Gastrocnemius medialis (tissue), 4 donors: ENCODE measurements around the gene PEX12. TPM values are rescaled to one million over a fixed set of nuclear protein-coding genes. Genes with fewer than 3 reads are reported as not detected.

Source experiments
- ATAC-seq, 2 donors: fragments of 150-250 bp; one replicate each; pipeline ENCODE4 v1.9.1; 2016
- DNase-seq, 2 donors: peaks; one replicate each; pipeline ENCODE4 v3.0.0-alpha.2; 2019
- H3K27ac ChIP-seq, 4 donors: fragments of 200-600 bp; sonication (generic); 1 replicate in 1 of 4; 2 replicates in 3 of 4; pipeline ENCODE4 v1.5.1; 2016 to 2018; ENCODE audit warnings: mild to moderate bottlenecking in 2 of 4, moderate library complexity in 1 of 4
- H3K27me3 ChIP-seq, 3 donors: fragments of 200-600 bp; sonication (generic) in 2 of 3; 1 replicate in 1 of 3; 2 replicates in 2 of 3; pipeline versions ENCODE4 v1.5.1 to v1.6.0; 2016 to 2019; ENCODE audit warnings: mild to moderate bottlenecking in 1 of 3, moderate library complexity in 1 of 3
- H3K36me3 ChIP-seq, 2 donors: fragments of 200-600 bp; sonication (generic) in 1 of 2; one replicate each; pipeline ENCODE4 v1.5.1; 2017 to 2018
- H3K4me1 ChIP-seq, 2 donors: fragments of 200-600 bp; sonication (generic) in 1 of 2; one replicate each; pipeline ENCODE4 v1.5.1; 2016 to 2017; ENCODE audit warnings: mild to moderate bottlenecking in 2 of 2
- H3K4me3 ChIP-seq, 4 donors: fragments of 200-600 bp; sonication (generic) in 3 of 4; 1 replicate in 1 of 4; 2 replicates in 3 of 4; pipeline ENCODE4 v1.5.1; 2016 to 2019; ENCODE audit warnings: mild to moderate bottlenecking in 2 of 4
- H3K9me3 ChIP-seq, 3 donors: fragments of 200-600 bp; sonication (generic) in 2 of 3; 1 replicate in 1 of 3; 2 replicates in 2 of 3; pipeline ENCODE4 v1.5.1; 2016 to 2019
- CTCF ChIP-seq, 5 experiments: fragments of 450-650 bp in 3 of 5; fragments of 200-600 bp in 2 of 5; sonication (generic) in 2 of 5; IDR thresholded peaks in 4 of 5; conservative IDR thresholded peaks in 1 of 5; 1 replicate in 4 of 5; 2 replicates in 1 of 5; pipeline ENCODE4 v1.5.1; 2016 to 2019; ENCODE audit warnings: antibody characterized with exemption in 5 of 5, mild to moderate bottlenecking in 3 of 5, moderate library complexity in 3 of 5
- POLR2A ChIP-seq, 2 donors: fragments of 450-650 bp; IDR thresholded peaks; one replicate each; pipeline ENCODE4 v1.6.1; 2017; ENCODE audit warnings: antibody characterized with exemption in 2 of 2, mild to moderate bottlenecking in 2 of 2, moderate library complexity in 2 of 2
- in situ Hi-C, 4 donors: fragments of 200-750 bp; cut with MboI; loops; one replicate each; pipeline versions ENCODE4 v1.15.0 to v1.8.0; 2017; ENCODE audit warnings: low sequenced_read_pairs in 4 of 4
- intact Hi-C: fragments of 100-400 bp; cut with DNase I; formaldehyde crosslinking; loops from one replicate; pipeline ENCODE4 v1.15.1; 2023; ENCODE audit warnings: low total_unique reads
- total RNA-seq, 4 donors: library from RNA; depleted of rRNA; stranded (reverse); fragments of >200 nt; gene quantifications; one replicate each; pipeline versions ENCODE4 v1.1.0 to v1.2.3, GENCODE V29; 2016

Gene PEX12
- total RNA-seq, 4 donors from 2014 or later, result 4.4 to 14.2 (median 6.2) TPM

GRCh38 chr17:35609831-35610230, 31.5 kb upstream of the PEX12 start:
- in situ Hi-C loops, result loop anchor here (5.0 to 10.0 kb wide), 3 partner anchors 135 to 142 kb away; partner anchors contain the start of gene GAS2L2 (in 1 of the 4)
- H3K36me3 ChIP-seq, result peaks cover 0 to 44% of the 10 kb centered on the region in 2 donors

GRCh38 chr17:35607239-35607847, 29.0 kb upstream of the PEX12 start:
- Histone ChIP-seq H3K36me3 (peaks cover 0 to 51% of the 10 kb centered on the region in 2 donors), H3K27ac (no peak overlapping the region), H3K4me3 (no peak overlapping the region), H3K27me3 (no peaks in the 10 kb centered on the region), H3K4me1 (no peaks in the 10 kb centered on the region), H3K9me3 (no peaks in the 10 kb centered on the region)
- intact Hi-C loops (no loop called here), in situ Hi-C loops (loop anchor here in 2 of 4 donors (5.0 to 10.0 kb wide), 2 partner anchors 137 to 145 kb away; partner anchors contain the start of gene GAS2L2 (in 1 of the 2))
- ATAC-seq, result no peak
- TF ChIP-seq CTCF (IDR thresholded peaks at IDR 0.05 in 4 of 5, conservative IDR thresholded peaks at IDR 0.05 in 1 of 5) (no peak), POLR2A (IDR thresholded peaks at IDR 0.05) (no peak)
- DNase-seq, result no peak

More at GRCh38 chr17:35609831-35610230, 31.5 kb upstream of the PEX12 start:
- no peak for TF ChIP-seq CTCF (IDR thresholded peaks at IDR 0.05 in 4 of 5, conservative IDR thresholded peaks at IDR 0.05 in 1 of 5)
- TF ChIP-seq POLR2A (IDR thresholded peaks at IDR 0.05), result no peak
- ATAC-seq (no peak), DNase-seq (no peak)
- Histone ChIP-seq H3K4me1 (peaks cover 7 to 17% of the 10 kb centered on the region in 2 donors), H3K4me3 (no peak overlapping the region), H3K9me3 (no peaks in the 10 kb centered on the region), H3K27me3 (no peaks in the 10 kb centered on the region), H3K27ac (no peak overlapping the region)
- intact Hi-C loops, result no loop called here

- Histone ChIP-seq H3K9me3 (no peaks in the 10 kb centered on the region), H3K27me3 (no peaks in the 10 kb centered on the region), H3K27ac (no peak overlapping the region), H3K36me3 (peaks cover 0 to 55% of the 10 kb centered on the region in 2 donors), H3K4me1 (no peaks in the 10 kb centered on the region), H3K4me3 (no peak overlapping the region)
- TF ChIP-seq POLR2A (IDR thresholded peaks at IDR 0.05) (no peak), CTCF (IDR thresholded peaks at IDR 0.05 in 4 of 5, conservative IDR thresholded peaks at IDR 0.05 in 1 of 5) (no peak)
- in situ Hi-C loops, result loop anchor here in 2 of 4 donors (5.0 to 10.0 kb wide), 2 partner anchors 139 to 147 kb away; partner anchors contain the start of gene GAS2L2 (in 1 of the 2)
- DNase-seq (no peak), ATAC-seq (no peak)
- intact Hi-C loops, result no loop called here
Observed at GRCh38 chr17:35605678-35606077, 27.3 kb upstream of the PEX12 start.

- in situ Hi-C loops, result loop anchor here in 1 of 4 donors (10.0 kb wide), 1 partner anchor 141 kb away; no protein-coding TSS in a partner anchor
- Histone ChIP-seq H3K36me3 (peaks cover 0 to 55% of the 10 kb centered on the region in 2 donors), H3K27ac (no peak overlapping the region), H3K4me3 (no peak overlapping the region), H3K27me3 (no peaks in the 10 kb centered on the region), H3K4me1 (peaks cover 2 to 6% of the 10 kb centered on the region in 2 donors), H3K9me3 (no peaks in the 10 kb centered on the region)
- no peak for ATAC-seq
- DNase-seq, result no peak
- no peak for TF ChIP-seq CTCF (IDR thresholded peaks at IDR 0.05 in 4 of 5, conservative IDR thresholded peaks at IDR 0.05 in 1 of 5)
- no peak for TF ChIP-seq POLR2A (IDR thresholded peaks at IDR 0.05)
- intact Hi-C loops, result no loop called here
Observed at GRCh38 chr17:35603674-35604073, 25.3 kb upstream of the PEX12 start.
